Adipocyte (in vitro differentiated cells): ENCODE results near the gene IL17REL.

Source experiments
- DNase-seq: peaks from one replicate; pipeline ENCODE4 v3.0.0-alpha.2; 2015; ENCODE audit warnings: low read depth
- H3K27me3 ChIP-seq: replicated peaks from 2 replicates; pipeline ENCODE4 v1.7.0; 2013; ENCODE audit warnings: mild to moderate bottlenecking, low read length, moderate library complexity; ENCODE audit not compliant: control insufficient read depth, insufficient read depth
- H3K36me3 ChIP-seq: 2 replicates; pipeline ENCODE4 v1.7.0; 2013; ENCODE audit warnings: low read length, mild to moderate bottlenecking, moderate library complexity; ENCODE audit not compliant: control insufficient read depth, insufficient read depth, severe bottlenecking
- H3K4me1 ChIP-seq: 2 replicates; pipeline ENCODE4 v1.7.0; 2013; ENCODE audit warnings: mild to moderate bottlenecking, low read length, moderate library complexity; ENCODE audit not compliant: control insufficient read depth, insufficient read depth
- H3K4me3 ChIP-seq: 2 replicates; pipeline ENCODE4 v1.7.0; 2013; ENCODE audit warnings: mild to moderate bottlenecking, low read length, moderate library complexity
- H3K9ac ChIP-seq: 2 replicates; pipeline ENCODE4 v1.7.0; 2013; ENCODE audit warnings: mild to moderate bottlenecking, low read length, moderate library complexity
- H3K9me3 ChIP-seq: 2 replicates; pipeline ENCODE4 v1.7.0; 2013; ENCODE audit warnings: mild to moderate bottlenecking, low read length, moderate library complexity; ENCODE audit not compliant: control insufficient read depth

Gene IL17REL

GRCh38 chr22:49951986-49952896 lies 60.3 kb downstream of the IL17REL start:
- Histone ChIP-seq H3K36me3 (no peaks in the 10 kb centered on the region), H3K4me1 (peaks cover 51% of the 10 kb centered on the region), H3K27me3 (no peaks in the 10 kb centered on the region), H3K4me3 (no peak overlapping the region), H3K9ac (peak overlapping the region; percentile 60), H3K9me3 (no peaks in the 10 kb centered on the region)
- DNase-seq = peak; percentile 56

GRCh38 chr22:49951678-49951985 lies 60.9 kb downstream of the IL17REL start:
- no peaks in the 10 kb centered on the region for H3K36me3 ChIP-seq
- peaks cover 45% of the 10 kb centered on the region for H3K4me1 ChIP-seq
- H3K27me3 ChIP-seq = no peaks in the 10 kb centered on the region
- no peaks in the 10 kb centered on the region for H3K9me3 ChIP-seq
- DNase-seq = no peak
- H3K4me3 ChIP-seq = no peak overlapping the region
- peak overlapping the region; percentile 60 for H3K9ac ChIP-seq

- no peak for DNase-seq
- Histone ChIP-seq H3K4me1 (peaks cover 40% of the 10 kb centered on the region), H3K9me3 (no peaks in the 10 kb centered on the region)
These were observed 61.4 kb downstream of the IL17REL start for GRCh38 chr22:49951000-49951677.

GRCh38 chr22:49950396-49950994 lies 62.1 kb downstream of the IL17REL start:
- Histone ChIP-seq H3K4me1 (peaks cover 34% of the 10 kb centered on the region), H3K27me3 (no peaks in the 10 kb centered on the region), H3K36me3 (no peaks in the 10 kb centered on the region), H3K4me3 (no peak overlapping the region), H3K9me3 (no peaks in the 10 kb centered on the region), H3K9ac (no peak overlapping the region)
- no peak for DNase-seq

More at GRCh38 chr22:49951000-49951677, 61.4 kb downstream of the IL17REL start:
- Histone ChIP-seq H3K36me3 (no peaks in the 10 kb centered on the region), H3K4me3 (no peak overlapping the region), H3K9ac (no peak overlapping the region), H3K27me3 (no peaks in the 10 kb centered on the region)

GRCh38 chr22:49949914-49950292 lies 62.7 kb downstream of the IL17REL start:
- no peak overlapping the region for H3K9ac ChIP-seq
- peaks cover 28% of the 10 kb centered on the region for H3K4me1 ChIP-seq
- H3K36me3 ChIP-seq = no peaks in the 10 kb centered on the region
- no peaks in the 10 kb centered on the region for H3K9me3 ChIP-seq
- no peak for DNase-seq
- no peaks in the 10 kb centered on the region for H3K27me3 ChIP-seq
- H3K4me3 ChIP-seq = no peak overlapping the region

GRCh38 chr22:49948958-49949913 lies 63.3 kb downstream of the IL17REL start:
- Histone ChIP-seq H3K9me3 (no peaks in the 10 kb centered on the region), H3K27me3 (no peaks in the 10 kb centered on the region), H3K4me1 (peaks cover 21% of the 10 kb centered on the region), H3K4me3 (no peak overlapping the region), H3K36me3 (no peaks in the 10 kb centered on the region), H3K9ac (no peak overlapping the region)
- no peak for DNase-seq

GRCh38 chr22:49948116-49948957 lies 64.2 kb downstream of the IL17REL start:
- H3K4me1 ChIP-seq = peaks cover 16% of the 10 kb centered on the region
- DNase-seq = no peak
- H3K9ac ChIP-seq = no peak overlapping the region
- H3K9me3 ChIP-seq = no peaks in the 10 kb centered on the region
- no peak overlapping the region for H3K4me3 ChIP-seq
- H3K27me3 ChIP-seq = no peaks in the 10 kb centered on the region
- no peaks in the 10 kb centered on the region for H3K36me3 ChIP-seq

GRCh38 chr22:49947296-49947622 lies 65.3 kb downstream of the IL17REL start:
- no peaks in the 10 kb centered on the region for H3K27me3 ChIP-seq
- H3K4me1 ChIP-seq = peaks cover 7% of the 10 kb centered on the region
- H3K9ac ChIP-seq = no peak overlapping the region

GRCh38 chr22:49946612-49947295 lies 65.8 kb downstream of the IL17REL start:
- no peak overlapping the region for H3K4me3 ChIP-seq

More at GRCh38 chr22:49947296-49947622, 65.3 kb downstream of the IL17REL start:
- no peak overlapping the region for H3K4me3 ChIP-seq
- H3K36me3 ChIP-seq = no peaks in the 10 kb centered on the region
- no peak for DNase-seq
- no peaks in the 10 kb centered on the region for H3K9me3 ChIP-seq

More at GRCh38 chr22:49946612-49947295, 65.8 kb downstream of the IL17REL start:
- no peak for DNase-seq
- Histone ChIP-seq H3K9me3 (no peaks in the 10 kb centered on the region), H3K4me1 (peaks cover 2% of the 10 kb centered on the region), H3K27me3 (no peaks in the 10 kb centered on the region), H3K9ac (no peak overlapping the region), H3K36me3 (no peaks in the 10 kb centered on the region)
